Activated T-cell treated with anti-CD3 and anti-CD28 coated beads, Interleukin-2, amount 50 U/mL, for 24 hours (primary cell): ENCODE data around the gene STEAP4.

ENCODE experiments used
- DNase-seq: peaks from one replicate; pipeline ENCODE4 v3.0.0-alpha.2; 2020
- H3K27ac Mint-ChIP-seq: 2 replicates; pipeline ENCODE4 v1.8.0; 2020; ENCODE audit warnings: mild to moderate bottlenecking, mixed read lengths
- H3K27me3 Mint-ChIP-seq: 2 replicates; pipeline ENCODE4 v1.8.0; 2020; ENCODE audit warnings: mixed read lengths
- H3K36me3 Mint-ChIP-seq: 2 replicates; pipeline ENCODE4 v1.8.0; 2020; ENCODE audit warnings: low read depth, mixed read lengths
- H3K4me1 Mint-ChIP-seq: 2 replicates; pipeline ENCODE4 v1.8.0; 2020; ENCODE audit warnings: low read depth, mixed read lengths
- H3K4me3 Mint-ChIP-seq: 2 replicates; pipeline ENCODE4 v1.8.0; 2020; ENCODE audit warnings: mild to moderate bottlenecking, moderate library complexity, mixed read lengths
- H3K9me3 Mint-ChIP-seq: 2 replicates; pipeline ENCODE4 v1.8.0; 2020; ENCODE audit warnings: mixed read lengths

The STEAP4 gene

GRCh38 chr7:88306590-88307048 lies at the start of gene STEAP4:
STEAP4 (minus strand) TSS chr7:88306894; CDS start chr7:88284269, 22,625 bp downstream.
- peaks cover 49% of the 10 kb centered on the region for H3K27me3 Mint-ChIP-seq
- DNase-seq: no peak
- peak within 1 kb of the TSS; percentile 57 for H3K4me3 Mint-ChIP-seq
- H3K9me3 Mint-ChIP-seq: no peaks in the 10 kb centered on the region
- peaks cover 5% of the 10 kb centered on the region for H3K4me1 Mint-ChIP-seq
- H3K27ac Mint-ChIP-seq: no peak within 1 kb of the TSS
- H3K36me3 Mint-ChIP-seq: no peaks in the 10 kb centered on the region

- Mint-ChIP-seq H3K9me3 (no peaks in the 10 kb centered on the region), H3K27ac (no peak overlapping the region), H3K4me3 (no peak overlapping the region), H3K4me1 (no peaks in the 10 kb centered on the region), H3K27me3 (peaks cover 19% of the 10 kb centered on the region), H3K36me3 (no peaks in the 10 kb centered on the region)
- no peak for DNase-seq
Measured at GRCh38 chr7:88355011-88355410, 48.3 kb upstream of the STEAP4 start.

DNA sequence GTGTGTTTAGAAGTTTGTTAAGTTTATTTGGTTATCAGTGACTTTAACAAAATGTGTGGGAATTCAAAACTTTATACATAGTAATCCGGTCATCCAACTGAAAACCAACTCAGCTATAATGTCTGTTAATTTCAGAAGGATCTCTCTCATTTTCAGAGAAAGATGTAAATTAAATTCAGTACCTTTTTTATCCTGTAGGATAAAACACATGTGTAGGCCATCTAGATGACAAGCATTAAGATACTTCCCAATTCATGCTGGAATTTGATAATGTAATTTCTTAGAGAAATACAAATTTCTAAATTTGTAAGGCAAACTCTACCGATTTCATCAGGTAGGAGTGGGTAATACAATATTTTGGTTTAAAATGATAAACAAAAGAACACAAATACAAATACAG lies 43.4 kb upstream of the STEAP4 start:
- peaks cover 27% of the 10 kb centered on the region for H3K27me3 Mint-ChIP-seq
- H3K36me3 Mint-ChIP-seq: no peaks in the 10 kb centered on the region
- no peaks in the 10 kb centered on the region for H3K9me3 Mint-ChIP-seq
- no peaks in the 10 kb centered on the region for H3K4me1 Mint-ChIP-seq
- H3K27ac Mint-ChIP-seq: no peak overlapping the region
- no peak overlapping the region for H3K4me3 Mint-ChIP-seq
- DNase-seq: no peak

DNA sequence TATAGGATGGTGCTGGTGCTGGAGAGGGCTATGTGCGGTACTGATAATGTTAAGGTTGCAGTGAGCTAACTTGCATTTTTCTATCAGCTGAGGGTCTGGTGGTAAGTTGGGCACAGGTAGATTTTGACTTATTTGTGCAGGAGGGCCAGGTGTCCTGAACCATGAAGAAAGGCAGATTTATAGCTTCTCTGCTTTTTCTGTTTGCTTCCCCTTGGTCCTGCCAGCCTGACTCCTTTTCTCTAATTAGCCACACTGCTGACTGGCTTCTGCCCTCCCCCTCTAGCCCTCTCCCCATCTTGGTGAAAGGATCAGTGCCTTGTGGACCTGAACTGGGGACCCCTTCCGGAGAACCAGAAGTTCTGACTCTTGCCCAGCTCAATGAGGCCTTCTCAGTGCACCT lies 40.8 kb upstream of the STEAP4 start:
- H3K27ac Mint-ChIP-seq: no peak overlapping the region
- peaks cover 34% of the 10 kb centered on the region for H3K27me3 Mint-ChIP-seq
- H3K4me3 Mint-ChIP-seq: no peak overlapping the region
- no peaks in the 10 kb centered on the region for H3K9me3 Mint-ChIP-seq
- no peak for DNase-seq
- no peaks in the 10 kb centered on the region for H3K36me3 Mint-ChIP-seq
- no peaks in the 10 kb centered on the region for H3K4me1 Mint-ChIP-seq

GRCh38 chr7:88347090-88347489 lies 40.4 kb upstream of the STEAP4 start:
- Mint-ChIP-seq H3K4me3 (no peak overlapping the region), H3K27ac (no peak overlapping the region), H3K27me3 (peaks cover 34% of the 10 kb centered on the region), H3K9me3 (no peaks in the 10 kb centered on the region), H3K36me3 (no peaks in the 10 kb centered on the region), H3K4me1 (no peaks in the 10 kb centered on the region)
- no peak for DNase-seq

DNA sequence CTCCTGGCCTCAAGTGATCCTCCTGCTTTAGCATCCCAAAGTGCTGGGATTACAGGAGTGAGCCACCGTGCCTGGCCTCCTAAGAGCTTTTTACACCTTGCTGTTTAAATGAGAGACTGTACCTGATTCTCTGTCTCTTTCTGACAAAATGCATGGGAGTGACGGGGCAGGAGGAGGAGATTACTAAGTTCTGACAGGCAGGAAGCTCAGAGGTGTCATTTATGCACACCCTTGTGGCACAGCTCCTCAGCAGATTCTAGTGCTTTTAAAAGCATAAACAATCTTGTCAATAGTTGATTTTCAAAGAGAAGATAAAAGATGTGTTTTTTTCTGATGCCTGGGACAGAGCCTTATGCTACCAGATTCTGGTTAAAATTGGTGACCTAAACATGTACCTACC lies 39.7 kb upstream of the STEAP4 start:
- Mint-ChIP-seq H3K4me3 (no peak overlapping the region), H3K4me1 (no peaks in the 10 kb centered on the region), H3K36me3 (no peaks in the 10 kb centered on the region), H3K9me3 (no peaks in the 10 kb centered on the region), H3K27me3 (peaks cover 37% of the 10 kb centered on the region), H3K27ac (no peak overlapping the region)
- DNase-seq: no peak

GRCh38 chr7:88344956-88345832 lies 38.5 kb upstream of the STEAP4 start:
- H3K27ac Mint-ChIP-seq: no peak overlapping the region
- H3K27me3 Mint-ChIP-seq: peaks cover 40% of the 10 kb centered on the region
- no peaks in the 10 kb centered on the region for H3K9me3 Mint-ChIP-seq
- DNase-seq: no peak
- no peaks in the 10 kb centered on the region for H3K36me3 Mint-ChIP-seq
- no peak overlapping the region for H3K4me3 Mint-ChIP-seq
- no peaks in the 10 kb centered on the region for H3K4me1 Mint-ChIP-seq

GRCh38 chr7:88344271-88344670 lies 37.6 kb upstream of the STEAP4 start:
- Mint-ChIP-seq H3K27me3 (peaks cover 40% of the 10 kb centered on the region), H3K27ac (no peak overlapping the region), H3K9me3 (no peaks in the 10 kb centered on the region), H3K4me3 (no peak overlapping the region), H3K36me3 (no peaks in the 10 kb centered on the region), H3K4me1 (no peaks in the 10 kb centered on the region)
- DNase-seq: no peak

DNA sequence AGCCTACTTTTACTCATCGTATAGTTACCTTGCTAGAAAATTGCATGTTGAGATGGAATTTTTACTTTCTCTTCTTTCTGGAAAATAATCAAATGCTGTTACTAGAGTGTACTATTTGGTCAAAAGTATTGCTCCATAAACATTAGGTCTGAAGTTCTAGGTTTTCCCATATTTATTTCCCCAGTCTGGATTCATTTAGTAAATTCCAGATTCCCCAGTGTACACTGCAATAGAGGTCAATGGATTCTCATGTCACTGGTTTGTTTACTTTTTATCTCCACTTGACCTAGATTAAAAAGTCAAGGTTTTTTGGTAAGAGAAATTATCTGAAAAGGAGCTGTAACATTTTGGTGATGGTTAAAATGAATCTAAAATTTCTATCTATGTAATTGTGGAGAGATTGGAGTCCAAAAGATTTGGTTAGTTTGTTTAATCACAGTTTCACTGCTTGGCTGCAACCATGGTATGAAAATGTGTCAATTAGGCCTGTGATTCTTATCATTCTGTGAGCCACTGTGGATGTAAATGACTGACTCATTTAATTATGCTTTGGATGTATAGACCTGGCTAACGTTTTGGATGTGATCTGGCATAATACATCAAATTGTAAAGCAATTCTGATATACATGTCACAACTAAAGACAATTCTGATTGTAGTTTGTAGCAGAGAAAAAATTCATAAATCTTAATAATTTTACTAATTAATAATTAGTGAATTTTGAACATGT lies 32.7 kb upstream of the STEAP4 start:
- H3K36me3 Mint-ChIP-seq: no peaks in the 10 kb centered on the region
- peaks cover 25% of the 10 kb centered on the region for H3K27me3 Mint-ChIP-seq
- no peak overlapping the region for H3K4me3 Mint-ChIP-seq

DNA sequence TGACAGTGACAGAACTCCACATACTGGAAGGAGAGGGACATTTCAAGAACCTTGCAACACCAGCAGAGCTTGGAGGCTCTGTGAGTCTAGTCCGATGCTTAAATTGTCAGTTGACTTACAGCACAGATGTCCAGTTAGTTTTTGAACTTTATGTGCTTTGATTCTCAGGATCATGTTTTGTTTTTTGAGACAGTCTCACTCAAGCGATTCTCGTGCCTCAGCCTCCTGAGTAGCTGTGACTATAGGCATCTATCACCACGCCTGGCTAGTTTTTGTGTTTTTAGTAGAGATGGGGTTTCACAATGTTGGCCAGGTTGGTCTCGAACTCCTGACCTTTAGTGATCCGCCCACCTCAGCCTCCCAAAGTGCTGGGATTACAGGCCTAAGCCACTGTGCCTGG lies 31.8 kb upstream of the STEAP4 start:
- H3K27ac Mint-ChIP-seq: no peak overlapping the region
- no peak overlapping the region for H3K4me3 Mint-ChIP-seq
- no peaks in the 10 kb centered on the region for H3K9me3 Mint-ChIP-seq
- DNase-seq: no peak
- peaks cover 23% of the 10 kb centered on the region for H3K27me3 Mint-ChIP-seq
- no peaks in the 10 kb centered on the region for H3K4me1 Mint-ChIP-seq
- H3K36me3 Mint-ChIP-seq: no peaks in the 10 kb centered on the region

More for the DNA sequence above, 32.7 kb upstream of the STEAP4 start:
- no peaks in the 10 kb centered on the region for H3K9me3 Mint-ChIP-seq
- H3K4me1 Mint-ChIP-seq: no peaks in the 10 kb centered on the region
- DNase-seq: no peak
- H3K27ac Mint-ChIP-seq: no peak overlapping the region

GRCh38 chr7:88337572-88337971 lies 30.9 kb upstream of the STEAP4 start:
- H3K27ac Mint-ChIP-seq: no peak overlapping the region
- no peak for DNase-seq
- no peaks in the 10 kb centered on the region for H3K36me3 Mint-ChIP-seq
- no peaks in the 10 kb centered on the region for H3K9me3 Mint-ChIP-seq
- peaks cover 20% of the 10 kb centered on the region for H3K27me3 Mint-ChIP-seq
- no peaks in the 10 kb centered on the region for H3K4me1 Mint-ChIP-seq
- H3K4me3 Mint-ChIP-seq: no peak overlapping the region

DNA sequence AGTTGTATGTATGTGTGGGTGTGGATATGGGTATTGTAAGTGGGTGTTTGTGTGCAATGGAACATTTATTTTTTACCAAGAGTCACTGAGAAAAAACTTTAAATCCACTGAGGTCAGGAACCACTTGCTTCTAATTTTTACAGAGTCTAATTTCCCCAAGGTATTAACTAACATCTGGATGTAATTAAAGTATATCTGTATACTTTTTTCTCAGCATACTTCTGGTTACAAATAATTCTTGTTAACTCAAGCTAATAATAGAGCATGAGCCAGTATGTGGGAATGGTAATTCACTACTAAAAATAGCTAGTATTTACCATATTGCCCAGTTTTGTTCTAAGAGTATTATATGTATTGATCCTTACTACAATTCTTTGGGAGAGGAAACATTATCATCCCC lies 24.6 kb upstream of the STEAP4 start:
- H3K9me3 Mint-ChIP-seq: no peaks in the 10 kb centered on the region
- H3K27me3 Mint-ChIP-seq: peaks cover 11% of the 10 kb centered on the region
- H3K36me3 Mint-ChIP-seq: no peaks in the 10 kb centered on the region
- no peak for DNase-seq
- no peak overlapping the region for H3K27ac Mint-ChIP-seq
- H3K4me1 Mint-ChIP-seq: no peaks in the 10 kb centered on the region
- H3K4me3 Mint-ChIP-seq: no peak overlapping the region

DNA sequence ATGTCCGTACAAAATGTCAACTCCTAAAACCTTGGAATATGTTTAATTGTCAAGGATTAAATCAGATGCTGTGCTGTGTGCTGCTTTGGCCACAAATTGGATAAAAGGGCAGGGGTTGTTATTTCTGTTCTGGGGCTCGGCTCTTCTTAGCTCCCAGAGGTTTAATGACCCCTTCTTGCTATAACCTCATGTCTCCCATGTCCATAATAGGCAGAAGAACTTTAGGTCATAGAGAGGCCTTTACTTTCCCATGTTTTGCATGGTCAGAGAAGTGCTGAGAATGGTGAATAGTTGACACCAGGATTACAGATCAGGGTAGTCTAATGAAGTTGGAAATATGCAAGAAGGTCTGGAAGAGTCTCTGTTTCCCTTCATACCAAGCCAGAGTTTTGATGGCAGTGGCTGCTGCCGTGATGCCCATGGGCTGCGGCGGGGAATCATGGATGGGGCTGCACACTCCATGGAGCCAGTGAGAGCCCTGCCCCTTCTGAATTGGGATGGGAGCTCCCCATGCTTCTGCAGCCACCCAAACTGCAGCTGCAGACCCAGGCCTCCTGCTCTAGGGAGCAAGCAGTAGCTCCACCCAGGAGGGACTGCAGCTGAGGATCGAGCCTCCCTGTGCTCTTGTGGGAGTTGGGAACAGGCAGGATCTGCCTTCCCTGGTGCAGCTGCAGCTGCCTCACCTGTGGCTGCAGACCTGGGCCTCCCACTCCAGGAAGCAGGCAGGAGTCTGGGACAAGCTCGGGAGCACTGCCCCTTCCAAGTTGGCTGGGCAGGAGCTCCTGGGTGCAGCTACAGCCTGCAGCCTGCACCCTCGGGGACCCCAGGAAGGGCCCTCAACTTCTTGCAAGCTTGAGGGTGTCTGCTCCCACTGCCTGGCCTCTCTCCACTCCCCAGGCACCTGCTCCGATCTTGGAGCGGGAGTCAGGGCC lies 23.1 kb upstream of the STEAP4 start:
- Mint-ChIP-seq H3K4me1 (no peaks in the 10 kb centered on the region), H3K9me3 (no peaks in the 10 kb centered on the region), H3K27me3 (peaks cover 3% of the 10 kb centered on the region), H3K27ac (no peak overlapping the region), H3K4me3 (no peak overlapping the region), H3K36me3 (no peaks in the 10 kb centered on the region)
- DNase-seq: no peak

- Mint-ChIP-seq H3K4me1 (peaks cover 3% of the 10 kb centered on the region), H3K9me3 (no peaks in the 10 kb centered on the region), H3K27ac (no peak overlapping the region), H3K4me3 (no peak overlapping the region), H3K27me3 (peaks cover 3% of the 10 kb centered on the region), H3K36me3 (no peaks in the 10 kb centered on the region)
- no peak for DNase-seq
Measured at GRCh38 chr7:88328787-88329186, 22.1 kb upstream of the STEAP4 start.
